C4-2B (cell line): ENCODE measurements around the gene CLTB.

Experiments used
- CTCF ChIP-seq: fragments of 450-650 bp; conservative IDR thresholded peaks from 2 replicates; pipeline ENCODE4 v1.5.1; 2017; ENCODE audit warnings: mild to moderate bottlenecking
- ZFX ChIP-seq: fragments of 450-650 bp; IDR thresholded peaks from 2 replicates; pipeline ENCODE4 v1.6.1; 2017

GRCh38 chr5:176391479-176391878, 24.9 kb downstream of the CLTB start:
- TF ChIP-seq CTCF: no peak
- no peak for TF ChIP-seq ZFX
